ENCODE data around the gene THEM5.
"Not testable (repeated sequence)": the region's sequence is repeated elsewhere in the genome, so short reads cannot be mapped to it uniquely, and the experiment has no call there.

Gene THEM5

GRCh38 chr1:151853411-151853943 is at the start of gene THEM5:
TSS of gene THEM5 (minus strand) at chr1:151853712. CDS start at chr1:151853565, 147 bp downstream.
- DNase-seq, result no peak

- no peak for DNase-seq
Observed at GRCh38 chr1:151902858-151903257, 49.3 kb upstream of the THEM5 start.

- not testable (repeated sequence) for DNase-seq
Observed at GRCh38 chr1:151900804-151901203, 47.3 kb upstream of the THEM5 start.

GRCh38 chr1:151898519-151898991 is 45.0 kb upstream of the THEM5 start:
- DNase-seq, result peak; percentile 84

- no peak for DNase-seq
Observed at GRCh38 chr1:151897991-151898431, 44.5 kb upstream of the THEM5 start.

GRCh38 chr1:151893176-151893924 is 39.8 kb upstream of the THEM5 start:
- no peak for DNase-seq

- no peak for DNase-seq
Observed at GRCh38 chr1:151892190-151892589, 38.7 kb upstream of the THEM5 start.

GRCh38 chr1:151891512-151891911 is 38.0 kb upstream of the THEM5 start:
- peak; percentile 8 for DNase-seq

- peak; percentile 61 for DNase-seq
Observed at GRCh38 chr1:151888972-151889570, 35.6 kb upstream of the THEM5 start.

GRCh38 chr1:151887028-151887427 is 33.5 kb upstream of the THEM5 start:
- DNase-seq, result no peak

- DNase-seq, result no peak
Observed at GRCh38 chr1:151885479-151885878, 32.0 kb upstream of the THEM5 start.

- DNase-seq, result not testable (repeated sequence)
Observed at GRCh38 chr1:151884879-151885278, 31.4 kb upstream of the THEM5 start.

GRCh38 chr1:151884445-151884844 is 30.9 kb upstream of the THEM5 start:
- DNase-seq, result not testable (repeated sequence)

GRCh38 chr1:151883898-151884297 is 30.4 kb upstream of the THEM5 start:
- DNase-seq, result not testable (repeated sequence)

- DNase-seq, result not testable (repeated sequence)
Observed at GRCh38 chr1:151882918-151883317, 29.4 kb upstream of the THEM5 start.

GRCh38 chr1:151882466-151882865 is 29.0 kb upstream of the THEM5 start:
- no peak for DNase-seq

- no peak for DNase-seq
Observed at GRCh38 chr1:151881479-151881878, 28.0 kb upstream of the THEM5 start.

GRCh38 chr1:151875419-151876097 is 22.0 kb upstream of the THEM5 start:
- no peak for DNase-seq

GRCh38 chr1:151872776-151873175 is 19.3 kb upstream of the THEM5 start:
- not testable (repeated sequence) for DNase-seq

GRCh38 chr1:151871284-151872030 is 17.9 kb upstream of the THEM5 start:
- no peak for DNase-seq

- DNase-seq, result no peak
Observed at GRCh38 chr1:151868486-151868885, 15.0 kb upstream of the THEM5 start.

GRCh38 chr1:151867765-151868411 is 14.4 kb upstream of the THEM5 start:
- DNase-seq, result no peak

Measured in CD4-positive, alpha-beta T cell treated with Interleukin-17A for 1 hour (primary cell).